Mucosa of stomach (tissue), 1 donor: ENCODE results near the gene EYA2.
"Not testable (repeated sequence)": the region's sequence is repeated elsewhere in the genome, so short reads cannot be mapped to it uniquely, and the experiment has no call there.

Source experiments
- H3K27me3 ChIP-seq: one replicate; pipeline ENCODE4 v1.7.0; 2013; ENCODE audit warnings: mild to moderate bottlenecking, low read length; ENCODE audit not compliant: control insufficient read depth, insufficient read depth
- H3K36me3 ChIP-seq: one replicate; pipeline ENCODE4 v1.7.0; 2013; ENCODE audit warnings: low read length; ENCODE audit not compliant: control insufficient read depth, insufficient read depth
- H3K4me1 ChIP-seq: one replicate; pipeline ENCODE4 v1.7.0; 2013; ENCODE audit warnings: mild to moderate bottlenecking, low read length; ENCODE audit not compliant: control insufficient read depth, insufficient read depth
- H3K4me3 ChIP-seq: one replicate; pipeline ENCODE4 v1.7.0; 2013; ENCODE audit warnings: low read length
- H3K9ac ChIP-seq: one replicate; pipeline ENCODE4 v1.7.0; 2013; ENCODE audit warnings: mild to moderate bottlenecking, low read length, moderate library complexity
- H3K9me3 ChIP-seq: one replicate; pipeline ENCODE4 v1.7.0; 2013; ENCODE audit warnings: mild to moderate bottlenecking, low read length, moderate library complexity; ENCODE audit not compliant: control insufficient read depth
- donor health status: Pancreatic carcinoma.

EYA2 gene

DNA sequence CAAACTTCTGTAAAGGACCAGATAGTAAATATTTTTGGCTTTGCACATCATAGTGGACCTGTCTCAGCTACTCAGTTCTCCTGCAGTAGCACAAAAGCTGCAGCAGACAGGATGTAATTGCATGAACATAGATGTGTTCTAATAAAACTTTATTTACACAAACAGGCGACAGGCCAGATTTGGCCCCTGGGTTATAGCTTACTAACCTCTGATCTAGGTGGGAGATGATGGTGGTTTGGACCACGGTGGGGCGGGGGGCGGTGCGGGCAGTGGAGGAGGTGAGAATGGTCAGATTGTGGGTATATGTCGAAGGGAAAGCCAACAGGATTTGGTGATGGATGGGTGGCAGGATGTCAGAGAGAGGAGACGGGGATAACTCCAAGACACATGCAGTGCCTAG is 265.6 kb downstream of the EYA2 start:
- Histone ChIP-seq H3K9me3 (no peaks in the 10 kb centered on the region), H3K27me3 (no peaks in the 10 kb centered on the region), H3K4me1 (no peaks in the 10 kb centered on the region), H3K9ac (no peak overlapping the region), H3K4me3 (no peak overlapping the region), H3K36me3 (no peaks in the 10 kb centered on the region)

DNA sequence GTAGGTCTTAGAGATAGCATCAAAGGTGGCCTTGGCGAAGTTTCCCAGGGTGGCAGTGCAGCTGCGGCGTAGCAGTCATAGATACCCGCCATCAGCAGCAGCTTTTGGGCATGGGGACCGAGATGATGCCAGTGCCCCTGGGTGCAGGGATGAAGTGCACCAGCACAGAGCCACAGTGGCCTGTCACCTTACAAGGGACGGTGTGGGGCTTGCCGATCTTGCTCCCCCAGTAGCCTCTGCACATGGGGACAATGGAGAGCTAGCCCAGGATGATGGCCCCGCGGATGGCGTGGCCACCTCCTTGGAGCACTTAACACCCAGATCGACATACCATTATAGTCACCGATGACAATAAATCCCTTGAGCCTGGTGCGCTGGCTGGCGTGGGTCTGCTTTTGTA is 266.3 kb downstream of the EYA2 start:
- Histone ChIP-seq H3K9me3 (no peaks in the 10 kb centered on the region), H3K27me3 (no peaks in the 10 kb centered on the region), H3K9ac (no peak overlapping the region), H3K4me3 (no peak overlapping the region), H3K4me1 (no peaks in the 10 kb centered on the region), H3K36me3 (no peaks in the 10 kb centered on the region)

DNA sequence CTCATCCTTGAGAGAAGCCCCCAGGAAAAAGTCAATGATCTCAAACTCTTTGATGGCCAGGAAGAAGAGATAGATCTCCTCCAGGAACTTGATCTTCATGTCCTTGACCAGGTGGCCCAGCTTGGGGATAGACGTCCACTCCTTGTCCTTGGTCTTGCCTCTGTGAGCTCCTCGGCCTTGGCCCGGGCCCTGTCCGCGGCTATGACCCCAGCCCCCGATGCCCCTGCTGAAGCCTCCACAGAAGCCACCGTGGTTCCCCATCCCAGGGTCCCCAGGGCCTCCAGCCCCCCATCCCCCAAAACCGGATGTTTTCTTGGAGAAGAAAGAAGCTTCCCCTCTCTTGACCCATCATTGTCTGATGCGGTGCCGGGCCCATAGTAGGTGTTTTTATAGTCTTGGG is 266.8 kb downstream of the EYA2 start:
- no peaks in the 10 kb centered on the region for H3K27me3 ChIP-seq
- H3K4me1 ChIP-seq: no peaks in the 10 kb centered on the region
- H3K36me3 ChIP-seq: no peaks in the 10 kb centered on the region
- no peaks in the 10 kb centered on the region for H3K9me3 ChIP-seq
- H3K4me3 ChIP-seq: no peak overlapping the region
- no peak overlapping the region for H3K9ac ChIP-seq

DNA sequence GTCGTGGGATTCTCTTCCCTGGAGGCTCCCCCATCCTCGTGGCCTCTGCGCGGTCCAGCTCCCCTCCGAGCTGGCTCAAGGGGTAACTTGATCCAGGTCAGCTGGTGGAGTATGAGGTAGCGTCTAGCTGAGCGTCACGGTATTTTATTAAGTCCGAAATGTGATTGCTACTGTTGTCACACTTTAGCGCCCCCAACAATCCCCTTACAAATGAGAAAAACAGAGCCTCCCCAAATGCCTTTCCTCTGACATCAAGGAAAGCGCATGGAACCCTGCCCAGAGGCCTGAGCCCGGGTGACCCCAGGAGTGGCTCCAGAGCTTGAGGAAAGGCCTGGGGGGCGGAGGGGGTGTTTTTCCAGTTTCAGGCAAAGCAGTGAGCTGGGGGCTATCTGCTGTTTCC is 269.5 kb downstream of the EYA2 start:
- H3K9me3 ChIP-seq: no peaks in the 10 kb centered on the region
- H3K36me3 ChIP-seq: no peaks in the 10 kb centered on the region
- H3K4me3 ChIP-seq: no peak overlapping the region
- no peaks in the 10 kb centered on the region for H3K4me1 ChIP-seq
- H3K27me3 ChIP-seq: no peaks in the 10 kb centered on the region
- H3K9ac ChIP-seq: no peak overlapping the region

DNA sequence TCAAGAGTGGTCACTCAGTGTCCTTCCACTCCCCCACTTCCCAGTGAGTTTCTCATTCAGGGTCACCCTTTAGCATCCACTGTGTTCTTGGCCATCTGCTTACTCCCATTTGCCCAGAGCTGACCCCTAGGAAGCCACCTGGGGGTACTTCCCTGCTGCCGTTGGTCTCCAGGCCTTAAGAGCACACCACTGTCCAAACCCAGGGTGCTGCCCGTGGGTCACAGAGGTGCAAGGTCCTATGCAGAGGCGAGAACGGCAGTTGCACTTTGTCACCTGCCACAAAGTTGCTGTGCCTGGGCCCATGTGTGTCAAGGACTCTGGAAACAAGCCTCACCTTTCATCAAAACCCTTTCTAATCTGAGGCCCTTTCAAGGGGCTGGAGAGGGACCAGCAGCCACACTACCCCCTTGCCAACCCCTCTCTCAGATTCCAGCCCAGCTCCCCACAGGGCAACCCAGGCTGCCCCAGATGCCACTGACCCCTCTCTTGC is 270.8 kb downstream of the EYA2 start:
- Histone ChIP-seq H3K9me3 (no peaks in the 10 kb centered on the region), H3K36me3 (no peaks in the 10 kb centered on the region), H3K9ac (no peak overlapping the region), H3K4me1 (no peaks in the 10 kb centered on the region), H3K4me3 (no peak overlapping the region), H3K27me3 (no peaks in the 10 kb centered on the region)

DNA sequence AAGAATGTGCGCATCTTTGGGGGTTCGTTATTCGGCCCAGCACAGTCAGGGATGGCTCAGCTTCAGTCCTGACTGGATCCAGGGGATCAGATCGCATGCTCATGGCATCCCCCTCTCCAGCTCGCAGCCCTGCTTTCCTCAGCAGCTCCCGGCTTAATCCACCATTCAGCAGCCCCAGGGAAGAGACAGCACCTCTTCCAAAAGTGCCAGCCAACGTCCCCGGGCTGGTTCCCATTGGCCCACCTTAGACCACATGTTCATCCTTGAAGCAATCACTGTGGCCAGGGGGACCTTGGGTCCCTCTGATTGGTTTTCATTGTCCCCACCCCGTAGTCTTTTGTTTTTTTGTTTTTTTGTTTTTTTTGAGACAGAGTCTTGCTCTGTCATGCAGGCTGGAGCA is 273.2 kb downstream of the EYA2 start:
- H3K27me3 ChIP-seq: no peaks in the 10 kb centered on the region
- H3K4me3 ChIP-seq: no peak overlapping the region
- no peaks in the 10 kb centered on the region for H3K9me3 ChIP-seq

DNA sequence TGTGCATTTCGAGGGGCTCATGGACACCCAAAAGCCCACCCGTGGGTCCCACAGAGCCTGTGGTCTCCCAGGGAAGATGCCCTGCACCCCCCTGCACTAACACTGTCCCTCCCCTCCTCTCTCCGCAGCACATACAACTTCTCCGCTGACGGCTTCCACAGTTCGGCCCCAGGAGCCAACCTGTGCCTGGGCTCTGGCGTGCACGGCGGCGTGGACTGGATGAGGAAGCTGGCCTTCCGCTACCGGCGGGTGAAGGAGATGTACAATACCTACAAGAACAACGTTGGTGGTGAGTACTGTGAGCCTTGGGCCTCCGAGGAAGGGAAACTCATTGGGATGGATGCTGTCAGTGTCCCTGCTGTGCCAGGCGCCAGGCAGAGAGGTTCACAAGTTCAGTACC is 277.9 kb downstream of the EYA2 start:
- no peak overlapping the region for H3K9ac ChIP-seq
- no peaks in the 10 kb centered on the region for H3K9me3 ChIP-seq
- H3K4me1 ChIP-seq: no peaks in the 10 kb centered on the region
- H3K27me3 ChIP-seq: no peaks in the 10 kb centered on the region
- H3K36me3 ChIP-seq: no peaks in the 10 kb centered on the region
- H3K4me3 ChIP-seq: no peak overlapping the region

More for the DNA sequence above, 273.2 kb downstream of the EYA2 start:
- H3K4me1 ChIP-seq: no peaks in the 10 kb centered on the region
- H3K9ac ChIP-seq: no peak overlapping the region
- no peaks in the 10 kb centered on the region for H3K36me3 ChIP-seq

DNA sequence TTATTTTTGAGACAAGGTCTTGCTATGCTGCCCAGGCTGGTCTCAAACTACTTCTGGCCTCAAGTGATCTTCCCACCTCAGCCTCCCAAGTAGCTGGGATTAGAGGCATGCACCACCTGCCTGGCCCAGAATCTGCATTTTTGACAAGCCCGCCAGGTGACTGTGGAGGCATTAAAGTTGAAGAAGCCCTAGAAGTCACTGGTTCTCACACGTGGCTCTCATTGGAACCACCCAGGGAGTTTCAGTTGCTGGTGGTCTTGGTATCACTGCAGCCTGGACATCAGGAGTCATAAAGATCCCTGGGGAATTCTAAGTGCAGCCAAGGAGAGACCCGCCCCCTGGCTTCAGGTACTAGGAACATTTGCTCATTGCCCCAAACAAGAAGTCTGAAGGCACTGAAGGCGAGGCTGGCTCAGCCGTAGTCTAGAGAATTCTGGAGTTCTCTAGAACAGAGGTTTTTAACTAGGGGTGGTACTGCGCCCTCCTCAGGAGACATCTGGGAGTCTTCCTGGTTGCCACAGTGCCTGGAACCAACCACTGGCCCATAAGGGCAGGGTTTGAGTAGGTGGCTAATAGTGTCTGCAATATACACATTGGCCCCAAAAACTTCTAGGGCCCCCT is 279.1 kb downstream of the EYA2 start:
- Histone ChIP-seq H3K36me3 (no peaks in the 10 kb centered on the region), H3K27me3 (no peaks in the 10 kb centered on the region)

DNA sequence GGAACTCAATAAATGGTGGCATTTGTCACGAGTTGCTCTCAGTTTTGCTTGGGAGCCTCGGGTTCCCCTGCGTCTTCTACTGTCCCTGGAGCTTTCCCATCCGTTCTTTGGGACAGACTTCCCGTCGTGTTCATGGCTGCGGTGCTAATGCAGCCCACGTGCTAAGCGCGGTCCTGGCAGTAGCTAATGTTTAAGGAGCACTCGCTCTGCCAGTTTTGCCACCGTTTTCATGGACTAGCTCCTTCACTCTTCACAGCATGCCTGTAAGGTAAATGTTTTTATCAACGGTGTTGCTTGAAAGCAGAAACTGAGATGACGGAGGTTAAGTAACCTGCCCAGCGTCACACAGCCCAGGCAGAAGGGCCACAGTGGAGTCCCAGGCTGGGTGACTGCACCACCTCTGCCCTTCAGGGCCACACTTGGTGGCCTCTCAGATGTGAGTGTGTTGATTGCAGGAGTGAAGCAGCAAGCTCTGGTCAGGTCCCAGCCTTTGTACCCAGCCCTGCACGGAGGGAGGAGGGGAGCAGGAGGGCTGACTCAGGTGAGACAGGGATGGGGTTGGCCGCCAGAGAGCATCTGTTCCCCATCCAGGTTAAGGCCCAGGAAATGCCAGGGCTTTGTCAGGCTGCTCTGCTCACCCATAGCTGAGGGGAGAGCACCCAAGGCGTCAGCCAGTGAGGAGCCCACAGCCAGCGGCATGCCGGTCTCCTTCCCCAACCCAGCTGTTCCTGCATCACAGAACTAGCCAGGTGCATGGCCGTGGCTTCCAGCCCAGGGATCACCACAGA is 280.0 kb downstream of the EYA2 start:
- no peaks in the 10 kb centered on the region for H3K36me3 ChIP-seq
- no peaks in the 10 kb centered on the region for H3K27me3 ChIP-seq
- H3K4me1 ChIP-seq: no peaks in the 10 kb centered on the region

More for the DNA sequence above, 279.1 kb downstream of the EYA2 start:
- no peaks in the 10 kb centered on the region for H3K4me1 ChIP-seq
- no peak overlapping the region for H3K4me3 ChIP-seq
- H3K9ac ChIP-seq: no peak overlapping the region
- H3K9me3 ChIP-seq: no peaks in the 10 kb centered on the region

DNA sequence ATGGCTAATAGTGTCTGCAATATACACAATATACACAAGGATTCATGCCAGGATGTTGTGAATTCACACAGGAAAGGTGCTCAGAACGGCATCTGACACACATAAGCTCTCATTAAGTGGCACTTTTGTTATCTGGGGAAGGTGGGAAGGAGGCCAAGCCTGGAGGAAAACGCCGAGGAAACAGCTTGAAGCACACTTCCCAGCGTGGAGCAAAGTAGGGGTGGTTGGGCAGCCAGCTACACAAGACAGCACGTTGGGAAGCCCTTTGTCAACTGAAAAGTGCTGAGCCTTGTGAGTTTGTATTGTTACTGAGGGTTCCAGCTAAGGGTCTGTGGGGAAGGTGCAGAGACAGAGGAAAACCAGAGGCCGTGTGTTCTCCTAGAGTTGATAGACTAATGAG is 280.9 kb downstream of the EYA2 start:
- no peaks in the 10 kb centered on the region for H3K36me3 ChIP-seq
- no peak overlapping the region for H3K9ac ChIP-seq
- H3K27me3 ChIP-seq: no peaks in the 10 kb centered on the region
- H3K4me1 ChIP-seq: no peaks in the 10 kb centered on the region
- H3K9me3 ChIP-seq: no peaks in the 10 kb centered on the region
- no peak overlapping the region for H3K4me3 ChIP-seq

More for the DNA sequence above, 280.0 kb downstream of the EYA2 start:
- H3K9ac ChIP-seq: no peak overlapping the region
- no peaks in the 10 kb centered on the region for H3K9me3 ChIP-seq
- no peak overlapping the region for H3K4me3 ChIP-seq

DNA sequence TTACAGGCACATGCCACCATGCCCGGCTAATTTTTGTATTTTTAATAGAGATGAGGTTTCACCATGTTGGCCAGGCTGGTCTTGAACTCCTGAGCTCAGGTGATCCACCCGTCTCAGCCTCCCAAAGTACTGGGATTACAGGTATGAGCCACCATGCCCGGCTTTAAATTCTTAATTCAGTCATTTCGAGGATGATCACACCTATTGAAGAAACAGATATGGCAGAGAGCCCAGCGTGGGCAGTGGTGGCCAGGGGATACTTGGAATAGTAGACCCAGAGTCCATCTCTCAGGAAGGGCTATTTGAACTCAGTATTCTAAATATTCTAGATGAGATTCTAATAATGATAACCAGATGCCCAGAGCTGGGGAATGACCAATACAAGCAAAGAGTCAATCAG is 281.6 kb downstream of the EYA2 start:
- not testable (repeated sequence) for H3K4me3 ChIP-seq, H3K27me3 ChIP-seq, H3K36me3 ChIP-seq, H3K4me1 ChIP-seq, H3K9me3 ChIP-seq, H3K9ac ChIP-seq

DNA sequence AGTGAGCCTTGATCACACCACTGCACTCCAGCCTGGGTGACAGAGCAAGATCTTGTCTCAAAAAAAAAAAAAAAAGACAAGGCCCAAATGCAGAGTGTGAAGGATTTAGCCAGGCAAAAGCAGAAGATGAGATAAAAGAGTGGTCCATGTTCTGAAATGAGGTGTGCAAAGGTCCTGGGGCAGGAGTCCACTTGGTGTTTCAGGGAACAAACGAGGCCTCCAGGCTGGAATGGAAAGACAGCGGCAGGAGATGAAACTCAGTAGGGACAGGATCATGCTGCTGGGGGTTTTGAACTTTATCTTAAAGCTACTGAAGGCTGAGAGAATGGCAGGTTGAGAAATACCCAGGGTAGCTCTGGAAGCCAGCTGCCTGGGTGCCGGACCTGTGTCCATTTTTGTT is 283.6 kb downstream of the EYA2 start:
- Histone ChIP-seq H3K4me3 (no peak overlapping the region), H3K4me1 (no peaks in the 10 kb centered on the region), H3K9me3 (no peaks in the 10 kb centered on the region), H3K36me3 (no peaks in the 10 kb centered on the region), H3K9ac (no peak overlapping the region), H3K27me3 (no peaks in the 10 kb centered on the region)
